Central memory CD4-positive, alpha-beta T cell (primary cell): ENCODE data around the gene MAP9.
A peak's percentile ranks its signal among the peaks of the same experiment; 100 is the strongest.
"Not testable (repeated sequence)": the region's sequence is repeated elsewhere in the genome, so short reads cannot be mapped to it uniquely, and the experiment has no call there.

ENCODE experiments used
- DNase-seq: peaks from one replicate; pipeline ENCODE4 v3.0.0; 2022
- total RNA-seq, 3 experiments: gene quantifications; one replicate each; lab custom pipeline; 2026; lab: John Stamatoyannopoulos, UW

MAP9 gene
- total RNA-seq = 21.2 to 33.5 (median 26.4) reads per million in 3 experiments

- peak; percentile 91 for DNase-seq
Observed at GRCh38 chr4:155376387-155377268, at the start of gene MAP9. TSS of gene MAP9 (minus strand) at chr4:155376965. CDS start at chr4:155375850, 1,115 bp downstream.

GRCh38 chr4:155424778-155425177, 48.0 kb upstream of the MAP9 start:
- not testable (repeated sequence) for DNase-seq

GRCh38 chr4:155423671-155424070, 46.9 kb upstream of the MAP9 start:
- no peak for DNase-seq

- DNase-seq = no peak
Observed at GRCh38 chr4:155419266-155419665, 42.5 kb upstream of the MAP9 start.

GRCh38 chr4:155415662-155416061, 38.9 kb upstream of the MAP9 start:
- no peak for DNase-seq

GRCh38 chr4:155413451-155413850, 36.7 kb upstream of the MAP9 start:
- no peak for DNase-seq

- DNase-seq = no peak
Observed at GRCh38 chr4:155411546-155411945, 34.8 kb upstream of the MAP9 start.

- DNase-seq = no peak
Observed at GRCh38 chr4:155408796-155409195, 32.0 kb upstream of the MAP9 start.

- DNase-seq = no peak
Observed at GRCh38 chr4:155407480-155407879, 30.7 kb upstream of the MAP9 start.

- no peak for DNase-seq
Observed at GRCh38 chr4:155405059-155405458, 28.3 kb upstream of the MAP9 start.

- no peak for DNase-seq
Observed at GRCh38 chr4:155403886-155404285, 27.1 kb upstream of the MAP9 start.

- no peak for DNase-seq
Observed at GRCh38 chr4:155402941-155403340, 26.2 kb upstream of the MAP9 start.

GRCh38 chr4:155400893-155401292, 24.1 kb upstream of the MAP9 start:
- DNase-seq = no peak

GRCh38 chr4:155399974-155400697, 23.4 kb upstream of the MAP9 start:
- DNase-seq = no peak

- DNase-seq = no peak
Observed at GRCh38 chr4:155392481-155393184, 15.9 kb upstream of the MAP9 start.

- DNase-seq = no peak
Observed at GRCh38 chr4:155391932-155392331, 15.2 kb upstream of the MAP9 start.

- DNase-seq = no peak
Observed at GRCh38 chr4:155388162-155388561, 11.4 kb upstream of the MAP9 start.

GRCh38 chr4:155383541-155383940, 6.8 kb upstream of the MAP9 start:
- DNase-seq = no peak

- no peak for DNase-seq
Observed at GRCh38 chr4:155377276-155377675, 511 bp upstream of the MAP9 start.

GRCh38 chr4:155371432-155372043, 5.2 kb downstream of the MAP9 start:
- peak; percentile 25 for DNase-seq

- DNase-seq = no peak
Observed at GRCh38 chr4:155367608-155368007, 9.2 kb downstream of the MAP9 start.

- no peak for DNase-seq
Observed at GRCh38 chr4:155353923-155354540, 22.7 kb downstream of the MAP9 start.
